ENCODE measurements around the gene PFDN1.

Gene PFDN1

GRCh38 chr5:140329739-140330481 is 27.0 kb upstream of the PFDN1 start:
- no peak for DNase-seq (ENCODE audit: low read depth in 2 of 2, low spot score in 1 of 2)

- no peak for DNase-seq (ENCODE audit: low read depth in 2 of 2, low spot score in 1 of 2)
These were observed 25.3 kb upstream of the PFDN1 start for GRCh38 chr5:140328036-140328764.

GRCh38 chr5:140327589-140327988 is 24.7 kb upstream of the PFDN1 start:
- no peak for DNase-seq (ENCODE audit: low read depth in 2 of 2, low spot score in 1 of 2)

- DNase-seq (ENCODE audit: low read depth in 2 of 2, low spot score in 1 of 2), result no peak
These were observed 22.6 kb upstream of the PFDN1 start for GRCh38 chr5:140325486-140325885.

GRCh38 chr5:140324617-140325241 is 21.8 kb upstream of the PFDN1 start:
- no peak for DNase-seq (ENCODE audit: low read depth in 2 of 2, low spot score in 1 of 2)

GRCh38 chr5:140324041-140324600 is 21.2 kb upstream of the PFDN1 start:
- DNase-seq (ENCODE audit: low read depth in 2 of 2, low spot score in 1 of 2), result no peak

- DNase-seq (ENCODE audit: low read depth in 2 of 2, low spot score in 1 of 2), result no peak
These were observed 20.1 kb upstream of the PFDN1 start for GRCh38 chr5:140322751-140323731.

GRCh38 chr5:140321796-140322195 is 18.9 kb upstream of the PFDN1 start:
- DNase-seq (ENCODE audit: low read depth in 2 of 2, low spot score in 1 of 2), result no peak

- no peak for DNase-seq (ENCODE audit: low read depth in 2 of 2, low spot score in 1 of 2)
These were observed 16.9 kb upstream of the PFDN1 start for GRCh38 chr5:140319833-140320232.

GRCh38 chr5:140318792-140319191 is 15.9 kb upstream of the PFDN1 start:
- no peak for DNase-seq (ENCODE audit: low read depth in 2 of 2, low spot score in 1 of 2)

GRCh38 chr5:140317859-140318258 is 15.0 kb upstream of the PFDN1 start:
- no peak for DNase-seq (ENCODE audit: low read depth in 2 of 2, low spot score in 1 of 2)

- DNase-seq (ENCODE audit: low read depth in 2 of 2, low spot score in 1 of 2), result no peak
These were observed 9.9 kb upstream of the PFDN1 start for GRCh38 chr5:140312791-140313189.

- DNase-seq (ENCODE audit: low read depth in 2 of 2, low spot score in 1 of 2), result no peak
These were observed 9.3 kb upstream of the PFDN1 start for GRCh38 chr5:140312067-140312790.

GRCh38 chr5:140311011-140311467 is 8.1 kb upstream of the PFDN1 start:
- no peak for DNase-seq (ENCODE audit: low read depth in 2 of 2, low spot score in 1 of 2)

GRCh38 chr5:140310434-140310833 is 7.5 kb upstream of the PFDN1 start:
- no peak for DNase-seq (ENCODE audit: low read depth in 2 of 2, low spot score in 1 of 2)

GRCh38 chr5:140309706-140310249 is 6.9 kb upstream of the PFDN1 start:
- no peak for DNase-seq (ENCODE audit: low read depth in 2 of 2, low spot score in 1 of 2)

- DNase-seq (ENCODE audit: low read depth in 2 of 2, low spot score in 1 of 2), result no peak
These were observed 2.6 kb upstream of the PFDN1 start for GRCh38 chr5:140305471-140305870.

GRCh38 chr5:140303966-140304365 is 1.1 kb upstream of the PFDN1 start:
- DNase-seq (ENCODE audit: low read depth in 2 of 2, low spot score in 1 of 2), result no peak

GRCh38 chr5:140301136-140301535 is 1.8 kb downstream of the PFDN1 start:
- DNase-seq (ENCODE audit: low read depth in 2 of 2, low spot score in 1 of 2), result no peak

- DNase-seq (ENCODE audit: low read depth in 2 of 2, low spot score in 1 of 2), result no peak
These were observed 3.8 kb downstream of the PFDN1 start for GRCh38 chr5:140299056-140299455.
